HG03439 (cell line): ENCODE measurements around the gene FBLN1.
"Not testable (repeated sequence)": the region's sequence is repeated elsewhere in the genome, so short reads cannot be mapped to it uniquely, and the experiment has no call there.

Experiments used
- ATAC-seq: cut with Tn5 transposase; IDR thresholded peaks from one replicate; pipeline ENCODE4 v1.9.1; 2021; ENCODE audit warnings: mild to moderate bottlenecking, moderate library complexity; ENCODE audit not compliant: unreplicated experiment

The FBLN1 gene

GRCh38 chr22:45544588-45545170, 42.0 kb downstream of the FBLN1 start:
- no peak for ATAC-seq

GRCh38 chr22:45546333-45547015, 43.8 kb downstream of the FBLN1 start:
- no peak for ATAC-seq

- ATAC-seq: no peak
Observed at GRCh38 chr22:45547016-45547345, 44.3 kb downstream of the FBLN1 start.

GRCh38 chr22:45547731-45548130, 45.0 kb downstream of the FBLN1 start:
- ATAC-seq: no peak

GRCh38 chr22:45548247-45548840, 45.7 kb downstream of the FBLN1 start:
- ATAC-seq: no peak

- ATAC-seq: no peak
Observed at GRCh38 chr22:45548991-45549761, 46.5 kb downstream of the FBLN1 start.

- ATAC-seq: no peak
Observed at GRCh38 chr22:45549762-45550378, 47.2 kb downstream of the FBLN1 start.

GRCh38 chr22:45550416-45550815, 47.7 kb downstream of the FBLN1 start:
- ATAC-seq: no peak

- no peak for ATAC-seq
Observed at GRCh38 chr22:45550891-45551290, 48.2 kb downstream of the FBLN1 start.

- ATAC-seq: no peak
Observed at GRCh38 chr22:45551310-45552016, 48.8 kb downstream of the FBLN1 start.

- ATAC-seq: no peak
Observed at GRCh38 chr22:45552017-45552411, 49.3 kb downstream of the FBLN1 start.

GRCh38 chr22:45552580-45553350, 50.1 kb downstream of the FBLN1 start:
- ATAC-seq: no peak

GRCh38 chr22:45553351-45554039, 50.8 kb downstream of the FBLN1 start:
- no peak for ATAC-seq

- no peak for ATAC-seq
Observed at GRCh38 chr22:45554040-45554406, 51.3 kb downstream of the FBLN1 start.

- ATAC-seq: no peak
Observed at GRCh38 chr22:45554861-45555260, 52.2 kb downstream of the FBLN1 start.

GRCh38 chr22:45557926-45558325, 55.2 kb downstream of the FBLN1 start:
- ATAC-seq: not testable (repeated sequence)

- not testable (repeated sequence) for ATAC-seq
Observed at GRCh38 chr22:45560092-45560491, 57.4 kb downstream of the FBLN1 start.

- not testable (repeated sequence) for ATAC-seq
Observed at GRCh38 chr22:45560761-45561160, 58.1 kb downstream of the FBLN1 start.

- no peak for ATAC-seq
Observed at GRCh38 chr22:45562102-45562501, 59.4 kb downstream of the FBLN1 start.
